ENCODE measurements around the gene PRR15L.

GRCh38 chr17:47981462-47981861, 23.8 kb upstream of the PRR15L start:
- TF ChIP-seq CTCF (conservative IDR thresholded peaks at IDR 0.05; ENCODE audit: low read depth in 2 of 2), result no peak
- TF ChIP-seq REST (IDR thresholded peaks at IDR 0.05; ENCODE audit: unreplicated experiment), result no peak
- TF ChIP-seq ZNF114 (CRISPR knock-in tag; IDR thresholded peaks at IDR 0.05), result no peak
- TF ChIP-seq POLR2AphosphoS5 (IDR thresholded peaks at IDR 0.05; ENCODE audit: low read depth), result no peak
- no peak for TF ChIP-seq ZNF331 (CRISPR knock-in tag; IDR thresholded peaks at IDR 0.05; ENCODE audit: low read depth)
- TF ChIP-seq JUNB (IDR thresholded peaks at IDR 0.05; ENCODE audit: unreplicated experiment), result no peak
- no peak for TF ChIP-seq EZH2 (IDR thresholded peaks at IDR 0.05; ENCODE audit: low read depth, unreplicated experiment)
- TF ChIP-seq EZH2phosphoT487 (IDR thresholded peaks at IDR 0.05; ENCODE audit: unreplicated experiment), result no peak
- no peak for TF ChIP-seq CREB1 (CRISPR knock-in tag; IDR thresholded peaks at IDR 0.05; ENCODE audit: low read depth)
- no peak for TF ChIP-seq ZNF462 (CRISPR knock-in tag; IDR thresholded peaks at IDR 0.05)
- TF ChIP-seq ETS1 (IDR thresholded peaks at IDR 0.05), result no peak
- TF ChIP-seq NANOG (IDR thresholded peaks at IDR 0.05; ENCODE audit: borderline replicate concordance), result no peak
